ENCODE results near the gene FRY.

The FRY gene

GRCh38 chr13:32237681-32238080 lies 206.1 kb downstream of the FRY start:
- DNase-seq (ENCODE audit: low spot score): no peak
- H3K27ac ChIP-seq: no peak overlapping the region
- ChIA-PET POLR2A (ENCODE audit: low non-redundant PET) (no interaction called here), CTCF (interaction anchor here (1.0 kb wide), 1 partner anchor 8 kb away, joined by 3 read pairs; no protein-coding TSS in a partner anchor)
- TF ChIP-seq CTCF (conservative IDR thresholded peaks at IDR 0.05; ENCODE audit: low read depth): no peak

GRCh38 chr13:32243695-32244094 lies 212.1 kb downstream of the FRY start:
- H3K27ac ChIP-seq: no peak overlapping the region
- POLR2A ChIA-PET (ENCODE audit: low non-redundant PET): no interaction called here
- DNase-seq (ENCODE audit: low spot score): no peak
- TF ChIP-seq CTCF (conservative IDR thresholded peaks at IDR 0.05; ENCODE audit: low read depth): no peak
- CTCF ChIA-PET: no interaction called here

- ChIA-PET POLR2A (ENCODE audit: low non-redundant PET) (no interaction called here), CTCF (interaction anchor here (0.6 to 2.1 kb wide), 7 partner anchors 8 to 658 kb away, joined by 3 to 5 read pairs (median 3); no protein-coding TSS in a partner anchor)
- no peak for DNase-seq (ENCODE audit: low spot score)
- no peak for TF ChIP-seq CTCF (conservative IDR thresholded peaks at IDR 0.05; ENCODE audit: low read depth)
- H3K27ac ChIP-seq: no peak overlapping the region
Measured at GRCh38 chr13:32245555-32245954, 214.0 kb downstream of the FRY start.

GRCh38 chr13:32246468-32246867 lies 214.9 kb downstream of the FRY start:
- TF ChIP-seq CTCF (conservative IDR thresholded peaks at IDR 0.05; ENCODE audit: low read depth): peak; percentile 55
- no peak overlapping the region for H3K27ac ChIP-seq
- POLR2A ChIA-PET (ENCODE audit: low non-redundant PET): no interaction called here
- DNase-seq (ENCODE audit: low spot score): peak; percentile 63
- CTCF ChIA-PET: interaction anchor here (0.5 to 2.1 kb wide), 6 partner anchors 12 to 657 kb away, joined by 3 to 6 read pairs (median 4); no protein-coding TSS in a partner anchor

GRCh38 chr13:32247887-32248286 lies 216.3 kb downstream of the FRY start:
- no peak for TF ChIP-seq CTCF (conservative IDR thresholded peaks at IDR 0.05; ENCODE audit: low read depth)

GRCh38 chr13:32248801-32249200 lies 217.2 kb downstream of the FRY start:
- CTCF ChIA-PET: interaction anchor here (0.6 kb wide), 1 partner anchor 12 kb away, joined by 4 read pairs; no protein-coding TSS in a partner anchor
- no peak overlapping the region for H3K27ac ChIP-seq
- POLR2A ChIA-PET (ENCODE audit: low non-redundant PET): interaction anchor here (0.6 kb wide), 1 partner anchor 104 kb away, joined by 6 read pairs; no protein-coding TSS in a partner anchor
- no peak for TF ChIP-seq CTCF (conservative IDR thresholded peaks at IDR 0.05; ENCODE audit: low read depth)
- no peak for DNase-seq (ENCODE audit: low spot score)

More at GRCh38 chr13:32247887-32248286, 216.3 kb downstream of the FRY start:
- ChIA-PET CTCF (interaction anchor here (0.6 kb wide), 1 partner anchor 11 kb away, joined by 4 read pairs; no protein-coding TSS in a partner anchor), POLR2A (ENCODE audit: low non-redundant PET) (no interaction called here)
- no peak for DNase-seq (ENCODE audit: low spot score)
- no peak overlapping the region for H3K27ac ChIP-seq

Measured in RWPE1 (cell line).